Liver (tissue), 9 donors: ENCODE measurements around the gene CTXND1. TPM values are rescaled to one million over a fixed set of nuclear protein-coding genes. Genes with fewer than 3 reads are reported as not detected.
A peak's percentile ranks its signal among the peaks of the same experiment; 100 is the strongest.

Experiments used
- DNase-seq: peaks from one replicate; pipeline ENCODE4 v3.0.0-alpha.2; 2017; ENCODE audit warnings: low spot score
- H3K27ac ChIP-seq, 2 donors: one replicate each; pipeline ENCODE4 v1.7.0; 2013; ENCODE audit warnings: inconsistent platforms in 2 of 2, low read length in 2 of 2, control low read depth in 1 of 2, low read depth in 1 of 2, mild to moderate bottlenecking in 1 of 2
- H3K27me3 ChIP-seq, 4 donors: one replicate each; pipeline versions ENCODE4 v1.6.1 to v1.7.0; 2013; ENCODE audit warnings: low read length in 3 of 4, inconsistent platforms in 1 of 4, mild to moderate bottlenecking in 1 of 4, moderate library complexity in 1 of 4; ENCODE audit not compliant: control insufficient read depth in 4 of 4, insufficient read depth in 4 of 4
- H3K36me3 ChIP-seq, 4 donors: one replicate each; pipeline versions ENCODE4 v1.6.1 to v1.7.0; 2013; ENCODE audit warnings: low read length in 3 of 4, mild to moderate bottlenecking in 3 of 4, low read depth in 1 of 4, moderate library complexity in 1 of 4; ENCODE audit not compliant: control insufficient read depth in 4 of 4, insufficient read depth in 3 of 4
- H3K4me1 ChIP-seq, 4 donors: one replicate each; pipeline versions ENCODE4 v1.6.1 to v1.7.0; 2013; ENCODE audit warnings: low read length in 3 of 4, mild to moderate bottlenecking in 3 of 4, moderate library complexity in 1 of 4; ENCODE audit not compliant: control insufficient read depth in 4 of 4, insufficient read depth in 4 of 4
- H3K4me3 ChIP-seq, 3 donors: one replicate each; pipeline versions ENCODE4 v1.6.1 to v1.7.0; 2013; ENCODE audit warnings: low read length in 3 of 3, control low read depth in 1 of 3, low read depth in 1 of 3, mild to moderate bottlenecking in 1 of 3
- H3K9ac ChIP-seq, 2 donors: one replicate each; pipeline ENCODE4 v1.7.0; 2013; ENCODE audit warnings: low read length in 2 of 2, mild to moderate bottlenecking in 2 of 2, moderate library complexity in 2 of 2, control low read depth in 1 of 2, low read depth in 1 of 2
- H3K9me3 ChIP-seq, 4 donors: one replicate each; pipeline versions ENCODE4 v1.6.1 to v1.7.0; 2013; ENCODE audit warnings: low read length in 3 of 4; ENCODE audit not compliant: control insufficient read depth in 4 of 4
- EGR1 ChIP-seq, 2 donors: IDR thresholded peaks; 2 replicates each; pipeline ENCODE4 v1.6.1; 2016 to 2018; ENCODE audit warnings: antibody characterized with exemption in 2 of 2, low read depth in 2 of 2
- FOXA1 ChIP-seq: IDR thresholded peaks from 2 replicates; pipeline ENCODE4 v1.6.1; 2016; ENCODE audit warnings: antibody characterized with exemption
- FOXA2 ChIP-seq: IDR thresholded peaks from 2 replicates; pipeline ENCODE4 v1.6.1; 2016; ENCODE audit warnings: antibody characterized with exemption
- GABPA ChIP-seq, 2 donors: IDR thresholded peaks in 1 of 2; conservative IDR thresholded peaks in 1 of 2; 2 replicates each; pipeline ENCODE4 v1.6.1; 2016; ENCODE audit warnings: antibody characterized with exemption in 2 of 2, mild to moderate bottlenecking in 1 of 2, moderate library complexity in 1 of 2
- HNF4A ChIP-seq, 2 donors: conservative IDR thresholded peaks; 2 replicates each; pipeline ENCODE4 v1.6.1; 2016; ENCODE audit warnings: antibody characterized with exemption in 2 of 2, mild to moderate bottlenecking in 2 of 2
- HNF4G ChIP-seq: IDR thresholded peaks from 2 replicates; pipeline ENCODE4 v1.6.1; 2016; ENCODE audit warnings: antibody characterized with exemption
- JUND ChIP-seq, 2 donors: IDR thresholded peaks; 2 replicates each; pipeline ENCODE4 v1.6.1; 2016; ENCODE audit warnings: antibody characterized with exemption in 2 of 2
- MAX ChIP-seq: IDR thresholded peaks from 2 replicates; pipeline ENCODE4 v1.6.1; 2016; ENCODE audit warnings: antibody characterized with exemption
- NR2F2 ChIP-seq: IDR thresholded peaks from 2 replicates; pipeline ENCODE4 v1.6.1; 2016; ENCODE audit warnings: antibody characterized with exemption
- RAD21 ChIP-seq, 2 donors: IDR thresholded peaks; 2 replicates each; pipeline ENCODE4 v1.6.1; 2016; ENCODE audit warnings: antibody characterized with exemption in 2 of 2, mild to moderate bottlenecking in 2 of 2
- RXRA ChIP-seq, 2 donors: IDR thresholded peaks; 2 replicates each; pipeline ENCODE4 v1.6.1; 2017 to 2018; ENCODE audit warnings: antibody characterized with exemption in 2 of 2, mild to moderate bottlenecking in 1 of 2
- SP1 ChIP-seq: IDR thresholded peaks from 2 replicates; pipeline ENCODE4 v1.6.1; 2018; ENCODE audit warnings: antibody characterized with exemption, mild to moderate bottlenecking
- TAF1 ChIP-seq: conservative IDR thresholded peaks from 2 replicates; pipeline ENCODE4 v1.6.1; 2016; ENCODE audit warnings: antibody characterized with exemption, mild to moderate bottlenecking
- YY1 ChIP-seq: IDR thresholded peaks from 2 replicates; pipeline ENCODE4 v1.6.1; 2016; ENCODE audit warnings: antibody characterized with exemption, mild to moderate bottlenecking
- WGBS: extraction: QIAGEN DNeasy Blood & Tissue Kit; methylation state at CpG from one replicate; pipeline ENCODE4 v1.1.7; 2013; 5-methylcytosine and 5-hydroxymethylcytosine counted together
- polyA plus RNA-seq, 2 donors: library from polyadenylated mRNA; stranded (reverse) in 1 of 2; unstranded in 1 of 2; fragments of 200-250 nt in 1 of 2; fragments of >200 nt in 1 of 2; fragmentation: Nextera tagmentation in 1 of 2; extraction: Ambion mirVana in 1 of 2; gene quantifications; one replicate each; pipeline versions ENCODE4 v1.2.1 to v1.2.3, GENCODE V29; 2013 to 2015
- total RNA-seq, 2 donors: library from RNA; depleted of rRNA; stranded (reverse); fragments of >200 nt; gene quantifications; one replicate each; pipeline ENCODE4 v1.2.3, GENCODE V29; 2014
- TF ChIP-seq, protein P1 (sequence below): fragments of 150-350 bp; IDR thresholded peaks from 2 replicates; pipeline ENCODE4 v1.5.1; 2017; ENCODE audit warnings: improper control_type of control experiment, low read depth, low read length; ENCODE audit not compliant: missing input control
- TF ChIP-seq, protein P2 (sequence below): IDR thresholded peaks from 2 replicates; pipeline ENCODE4 v1.6.1; 2016; ENCODE audit warnings: antibody characterized with exemption
- donor health status: healthy.
- donor health status: healthy.
- donor health status: healthy.
- donor health status: healthy.
- donor health status: healthy.

Gene CTXND1
- total and polyA plus RNA-seq, 4 donors: 2.9 to 4.1 (median 3.1) TPM

DNA sequence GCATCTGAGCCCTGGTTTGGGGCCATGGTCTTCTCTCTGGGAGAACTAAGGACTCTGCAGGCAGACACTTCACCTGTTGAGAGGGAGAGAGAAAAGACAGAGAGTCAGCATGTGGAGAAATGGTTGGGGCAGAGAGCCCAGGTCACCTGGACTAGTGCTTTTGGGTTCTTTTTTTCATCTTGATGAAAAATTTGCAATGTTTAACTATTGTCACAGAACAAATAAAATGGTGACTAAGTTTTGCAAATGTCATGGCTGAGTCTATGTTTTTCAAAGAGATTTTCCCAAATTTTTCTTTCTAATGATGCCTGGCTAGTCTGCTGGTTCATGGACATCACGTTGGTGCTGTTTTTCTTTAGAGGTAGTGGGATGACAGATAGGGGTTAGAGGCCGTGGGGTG is 81.4 kb downstream of the CTXND1 start:
- TF ChIP-seq SP1: no peak
- TF ChIP-seq HNF4G: no peak
- peak; percentile 7 to 18 for TF ChIP-seq RAD21 (IDR thresholded peaks at IDR 0.05)
- no peak for TF ChIP-seq FOXA2
- TF ChIP-seq RXRA (IDR thresholded peaks at IDR 0.05): peak in 1 of 2 donors; percentile 63
- TF ChIP-seq, protein P1, sequence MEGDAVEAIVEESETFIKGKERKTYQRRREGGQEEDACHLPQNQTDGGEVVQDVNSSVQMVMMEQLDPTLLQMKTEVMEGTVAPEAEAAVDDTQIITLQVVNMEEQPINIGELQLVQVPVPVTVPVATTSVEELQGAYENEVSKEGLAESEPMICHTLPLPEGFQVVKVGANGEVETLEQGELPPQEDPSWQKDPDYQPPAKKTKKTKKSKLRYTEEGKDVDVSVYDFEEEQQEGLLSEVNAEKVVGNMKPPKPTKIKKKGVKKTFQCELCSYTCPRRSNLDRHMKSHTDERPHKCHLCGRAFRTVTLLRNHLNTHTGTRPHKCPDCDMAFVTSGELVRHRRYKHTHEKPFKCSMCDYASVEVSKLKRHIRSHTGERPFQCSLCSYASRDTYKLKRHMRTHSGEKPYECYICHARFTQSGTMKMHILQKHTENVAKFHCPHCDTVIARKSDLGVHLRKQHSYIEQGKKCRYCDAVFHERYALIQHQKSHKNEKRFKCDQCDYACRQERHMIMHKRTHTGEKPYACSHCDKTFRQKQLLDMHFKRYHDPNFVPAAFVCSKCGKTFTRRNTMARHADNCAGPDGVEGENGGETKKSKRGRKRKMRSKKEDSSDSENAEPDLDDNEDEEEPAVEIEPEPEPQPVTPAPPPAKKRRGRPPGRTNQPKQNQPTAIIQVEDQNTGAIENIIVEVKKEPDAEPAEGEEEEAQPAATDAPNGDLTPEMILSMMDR: no peak
- TF ChIP-seq JUND (IDR thresholded peaks at IDR 0.05): peak in 1 of 2 donors; percentile 24
- no peak for TF ChIP-seq MAX
- TF ChIP-seq HNF4A (conservative IDR thresholded peaks at IDR 0.05): peak in 1 of 2 donors; percentile 58
- no peak for TF ChIP-seq NR2F2
- no peak for TF ChIP-seq EGR1 (IDR thresholded peaks at IDR 0.05; ENCODE audit: low read depth in 2 of 2)
- no peak for TF ChIP-seq GABPA (IDR thresholded peaks at IDR 0.05 in 1 of 2, conservative IDR thresholded peaks at IDR 0.05 in 1 of 2)
- peak; percentile 66 for TF ChIP-seq YY1
- TF ChIP-seq FOXA1: no peak

GRCh38 chr15:80169768-80170357 is 82.2 kb downstream of the CTXND1 start:
- no peak overlapping the region for H3K4me3 ChIP-seq
- peaks cover 22 to 56% (median 45%) of the 10 kb centered on the region in 4 donors for H3K4me1 ChIP-seq
- WGBS: 97% methylated on average over 12 of the region's 12 CpGs
- peaks cover 2 to 11% (median 4%) of the 10 kb centered on the region in 4 donors for H3K36me3 ChIP-seq
- DNase-seq: no peak
- H3K9ac ChIP-seq: no peak overlapping the region
- TF ChIP-seq EGR1 (IDR thresholded peaks at IDR 0.05; ENCODE audit: low read depth in 2 of 2): no peak
- no peak for TF ChIP-seq JUND (IDR thresholded peaks at IDR 0.05)
- TF ChIP-seq GABPA (IDR thresholded peaks at IDR 0.05 in 1 of 2, conservative IDR thresholded peaks at IDR 0.05 in 1 of 2): no peak
- no peak for TF ChIP-seq TAF1
- TF ChIP-seq RAD21 (IDR thresholded peaks at IDR 0.05): no peak
- TF ChIP-seq, protein P2, sequence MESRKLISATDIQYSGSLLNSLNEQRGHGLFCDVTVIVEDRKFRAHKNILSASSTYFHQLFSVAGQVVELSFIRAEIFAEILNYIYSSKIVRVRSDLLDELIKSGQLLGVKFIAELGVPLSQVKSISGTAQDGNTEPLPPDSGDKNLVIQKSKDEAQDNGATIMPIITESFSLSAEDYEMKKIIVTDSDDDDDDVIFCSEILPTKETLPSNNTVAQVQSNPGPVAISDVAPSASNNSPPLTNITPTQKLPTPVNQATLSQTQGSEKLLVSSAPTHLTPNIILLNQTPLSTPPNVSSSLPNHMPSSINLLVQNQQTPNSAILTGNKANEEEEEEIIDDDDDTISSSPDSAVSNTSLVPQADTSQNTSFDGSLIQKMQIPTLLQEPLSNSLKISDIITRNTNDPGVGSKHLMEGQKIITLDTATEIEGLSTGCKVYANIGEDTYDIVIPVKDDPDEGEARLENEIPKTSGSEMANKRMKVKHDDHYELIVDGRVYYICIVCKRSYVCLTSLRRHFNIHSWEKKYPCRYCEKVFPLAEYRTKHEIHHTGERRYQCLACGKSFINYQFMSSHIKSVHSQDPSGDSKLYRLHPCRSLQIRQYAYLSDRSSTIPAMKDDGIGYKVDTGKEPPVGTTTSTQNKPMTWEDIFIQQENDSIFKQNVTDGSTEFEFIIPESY: no peak
- TF ChIP-seq FOXA1: no peak
- TF ChIP-seq FOXA2: no peak
- no peak for TF ChIP-seq MAX
- no peaks in the 10 kb centered on the region for H3K9me3 ChIP-seq
- peak overlapping the region; percentile 56 to 79 for H3K27ac ChIP-seq
- no peaks in the 10 kb centered on the region for H3K27me3 ChIP-seq

More for the DNA sequence above, 81.4 kb downstream of the CTXND1 start:
- Histone ChIP-seq H3K9me3 (no peaks in the 10 kb centered on the region), H3K4me3 (no peak overlapping the region), H3K36me3 (peaks cover 3 to 13% (median 9%) of the 10 kb centered on the region in 4 donors), H3K27me3 (no peaks in the 10 kb centered on the region), H3K27ac (peak overlapping the region; percentile 56 to 79), H3K4me1 (peaks cover 25 to 64% (median 51%) of the 10 kb centered on the region in 4 donors), H3K9ac (no peak overlapping the region)
- DNase-seq: no peak
- 67% methylated on average over 2 of the region's 2 CpGs for WGBS
